ENCODE measurements around the gene TOX2.

- TF ChIP-seq ZNF544 (tag by site-specific recombination; IDR thresholded peaks at IDR 0.05) (no peak), ZNF558 (tag by site-specific recombination; IDR thresholded peaks at IDR 0.05) (no peak)
- TF ChIP-seq, protein P1, sequence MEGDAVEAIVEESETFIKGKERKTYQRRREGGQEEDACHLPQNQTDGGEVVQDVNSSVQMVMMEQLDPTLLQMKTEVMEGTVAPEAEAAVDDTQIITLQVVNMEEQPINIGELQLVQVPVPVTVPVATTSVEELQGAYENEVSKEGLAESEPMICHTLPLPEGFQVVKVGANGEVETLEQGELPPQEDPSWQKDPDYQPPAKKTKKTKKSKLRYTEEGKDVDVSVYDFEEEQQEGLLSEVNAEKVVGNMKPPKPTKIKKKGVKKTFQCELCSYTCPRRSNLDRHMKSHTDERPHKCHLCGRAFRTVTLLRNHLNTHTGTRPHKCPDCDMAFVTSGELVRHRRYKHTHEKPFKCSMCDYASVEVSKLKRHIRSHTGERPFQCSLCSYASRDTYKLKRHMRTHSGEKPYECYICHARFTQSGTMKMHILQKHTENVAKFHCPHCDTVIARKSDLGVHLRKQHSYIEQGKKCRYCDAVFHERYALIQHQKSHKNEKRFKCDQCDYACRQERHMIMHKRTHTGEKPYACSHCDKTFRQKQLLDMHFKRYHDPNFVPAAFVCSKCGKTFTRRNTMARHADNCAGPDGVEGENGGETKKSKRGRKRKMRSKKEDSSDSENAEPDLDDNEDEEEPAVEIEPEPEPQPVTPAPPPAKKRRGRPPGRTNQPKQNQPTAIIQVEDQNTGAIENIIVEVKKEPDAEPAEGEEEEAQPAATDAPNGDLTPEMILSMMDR (tag by site-specific recombination; IDR thresholded peaks at IDR 0.05) = no peak
- TF ChIP-seq, protein P2, sequence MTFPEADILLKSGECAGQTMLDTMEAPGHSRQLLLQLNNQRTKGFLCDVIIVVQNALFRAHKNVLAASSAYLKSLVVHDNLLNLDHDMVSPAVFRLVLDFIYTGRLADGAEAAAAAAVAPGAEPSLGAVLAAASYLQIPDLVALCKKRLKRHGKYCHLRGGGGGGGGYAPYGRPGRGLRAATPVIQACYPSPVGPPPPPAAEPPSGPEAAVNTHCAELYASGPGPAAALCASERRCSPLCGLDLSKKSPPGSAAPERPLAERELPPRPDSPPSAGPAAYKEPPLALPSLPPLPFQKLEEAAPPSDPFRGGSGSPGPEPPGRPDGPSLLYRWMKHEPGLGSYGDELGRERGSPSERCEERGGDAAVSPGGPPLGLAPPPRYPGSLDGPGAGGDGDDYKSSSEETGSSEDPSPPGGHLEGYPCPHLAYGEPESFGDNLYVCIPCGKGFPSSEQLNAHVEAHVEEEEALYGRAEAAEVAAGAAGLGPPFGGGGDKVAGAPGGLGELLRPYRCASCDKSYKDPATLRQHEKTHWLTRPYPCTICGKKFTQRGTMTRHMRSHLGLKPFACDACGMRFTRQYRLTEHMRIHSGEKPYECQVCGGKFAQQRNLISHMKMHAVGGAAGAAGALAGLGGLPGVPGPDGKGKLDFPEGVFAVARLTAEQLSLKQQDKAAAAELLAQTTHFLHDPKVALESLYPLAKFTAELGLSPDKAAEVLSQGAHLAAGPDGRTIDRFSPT (tag by site-specific recombination; IDR thresholded peaks at IDR 0.05) = no peak
Measured at GRCh38 chr20:43894491-43894890, 20.2 kb upstream of the TOX2 start.

Measured in HEK293 (cell line).